Non-pigmented ciliary epithelial cell (primary cell): ENCODE data around the gene HDGFL3.
A peak's percentile ranks its signal among the peaks of the same experiment; 100 is the strongest.
"Not testable (repeated sequence)": the region's sequence is repeated elsewhere in the genome, so short reads cannot be mapped to it uniquely, and the experiment has no call there.

Experiments
- DNase-seq: peaks from one replicate; pipeline ENCODE4 v3.0.0-alpha.2; 2010; ENCODE audit warnings: low read depth

The HDGFL3 gene

DNA sequence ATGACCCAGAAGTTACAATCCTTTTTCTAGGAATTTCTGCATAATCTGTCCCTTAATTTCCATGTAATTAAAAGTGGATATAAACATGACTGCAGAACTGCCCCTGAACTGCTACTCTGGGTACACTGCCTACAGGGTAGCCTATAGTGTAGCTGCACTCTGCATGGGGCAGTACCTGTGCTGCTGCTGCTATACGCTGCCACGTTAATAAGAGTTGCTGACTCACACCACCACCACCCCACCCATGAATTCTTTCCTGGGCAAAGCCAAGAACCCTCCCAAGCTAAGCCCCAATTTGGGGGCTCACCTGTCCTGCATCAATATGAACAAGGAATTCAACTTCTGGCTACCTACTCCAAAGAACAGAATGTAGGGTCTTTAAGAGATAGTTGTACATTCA is 13.9 kb downstream of the HDGFL3 start:
- DNase-seq = no peak

- no peak for DNase-seq
These were observed 14.9 kb downstream of the HDGFL3 start for GRCh38 chr15:83192742-83193141.

DNA sequence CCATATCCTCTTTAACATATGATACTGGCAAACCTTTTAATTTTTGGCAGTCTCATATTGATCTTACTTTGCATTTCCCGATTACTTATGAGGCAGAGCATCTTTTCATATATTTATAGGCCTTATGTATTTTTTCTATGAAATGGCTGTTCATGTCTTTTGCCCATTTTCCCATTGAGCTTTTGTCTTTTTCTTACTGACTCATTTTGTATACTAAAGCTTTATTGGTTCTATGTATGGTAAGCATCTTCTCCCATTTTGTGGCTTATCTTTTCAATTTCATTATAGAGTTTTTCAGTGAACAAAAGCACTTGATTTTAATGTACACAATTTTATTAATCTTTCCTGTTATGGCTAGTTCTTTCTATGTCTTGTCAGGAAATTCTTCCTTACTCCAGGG is 17.2 kb downstream of the HDGFL3 start:
- DNase-seq = no peak

DNA sequence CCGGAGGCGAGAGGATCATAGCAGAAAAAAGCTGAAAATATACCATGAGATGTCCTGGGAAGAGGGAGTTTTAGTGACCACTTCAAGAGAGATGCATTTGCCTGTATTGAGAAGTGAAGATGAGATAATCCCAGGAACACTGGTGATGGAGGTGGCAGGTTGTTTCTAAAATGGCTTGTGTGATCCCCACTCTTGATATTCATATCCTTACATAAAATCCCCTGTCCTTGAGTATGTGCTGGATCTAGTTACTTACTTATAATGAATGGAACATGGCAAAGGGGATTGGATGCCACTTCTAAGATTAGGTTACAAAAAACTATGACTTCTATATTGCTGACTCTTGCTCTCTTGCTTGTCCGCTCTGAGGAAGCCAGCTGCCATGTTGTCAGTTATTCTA is 22.1 kb downstream of the HDGFL3 start:
- DNase-seq = no peak

GRCh38 chr15:83178869-83179325 is 28.7 kb downstream of the HDGFL3 start:
- DNase-seq = no peak

GRCh38 chr15:83178390-83178789 is 29.2 kb downstream of the HDGFL3 start:
- DNase-seq = no peak

DNA sequence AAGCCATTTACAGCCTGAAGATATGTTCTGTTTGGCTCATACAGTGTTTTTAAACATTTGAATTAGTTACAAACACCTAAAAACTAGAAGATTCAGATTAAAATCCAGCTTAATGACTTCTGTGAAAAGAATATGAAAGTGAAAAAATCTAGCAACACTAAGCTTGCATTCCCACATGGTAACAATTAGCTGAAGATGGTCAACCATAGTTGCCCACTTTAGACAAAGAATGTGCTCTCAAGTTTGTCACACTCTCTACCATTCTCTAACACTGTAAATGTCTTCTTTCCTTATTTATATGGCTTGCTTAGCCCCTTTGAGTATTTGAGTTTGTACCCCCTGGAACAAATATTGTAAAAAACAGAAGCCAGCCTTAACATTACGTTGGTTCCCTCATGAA is 32.7 kb downstream of the HDGFL3 start:
- DNase-seq = no peak

DNA sequence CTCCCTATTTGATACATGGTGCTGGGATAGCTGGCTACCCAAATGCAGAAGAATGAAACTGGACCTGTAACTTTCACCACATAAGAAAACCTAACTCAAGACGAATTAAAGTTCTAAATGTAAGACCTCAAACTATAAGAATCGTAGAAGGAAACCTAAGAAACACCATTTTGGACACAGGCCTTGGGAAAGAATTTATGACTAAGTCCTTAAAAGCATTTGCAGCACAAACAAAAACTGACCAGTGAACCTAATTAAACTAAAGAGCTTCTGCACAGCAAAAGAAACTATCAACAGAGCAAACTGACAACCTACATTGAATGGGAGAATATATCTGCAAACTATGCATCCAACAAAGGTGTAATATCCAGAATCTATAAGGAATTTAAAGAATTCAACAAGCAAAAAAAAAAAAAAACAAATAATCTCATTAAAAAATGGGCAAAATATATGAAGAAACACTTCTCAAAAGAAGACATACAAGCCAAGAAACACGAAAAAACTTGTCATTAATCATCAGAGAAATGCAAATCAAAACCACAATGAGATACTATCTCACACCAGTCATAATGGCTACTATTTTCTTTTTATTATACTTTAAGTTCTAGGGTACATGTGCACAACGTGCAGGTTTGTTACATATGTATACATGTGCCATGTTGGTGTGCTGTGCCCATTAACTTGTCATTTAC is 37.0 kb downstream of the HDGFL3 start:
- no peak for DNase-seq

DNA sequence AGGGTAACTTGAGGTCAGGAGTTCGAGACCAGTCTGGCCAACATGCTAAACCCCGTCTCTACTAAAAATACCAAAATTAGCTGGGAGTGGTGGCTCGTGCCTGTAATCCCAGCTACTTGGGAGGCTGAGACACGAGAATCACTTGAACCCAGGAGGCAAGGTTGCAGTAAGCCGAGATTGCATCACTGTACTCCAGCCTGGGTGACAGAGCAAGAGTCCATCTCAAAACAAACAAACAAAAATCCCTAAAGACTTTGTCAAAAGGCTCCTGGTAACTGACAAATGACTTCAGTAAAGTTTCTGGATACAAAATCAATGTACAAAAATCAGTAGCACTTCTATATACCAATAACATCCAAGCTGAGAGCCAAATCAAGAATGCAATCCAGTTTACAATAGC is 38.0 kb downstream of the HDGFL3 start:
- not testable (repeated sequence) for DNase-seq

- DNase-seq = no peak
These were observed 40.8 kb downstream of the HDGFL3 start for GRCh38 chr15:83166830-83167229.

- DNase-seq = no peak
These were observed 41.4 kb downstream of the HDGFL3 start for GRCh38 chr15:83166218-83166617.

- no peak for DNase-seq
These were observed 42.7 kb downstream of the HDGFL3 start for GRCh38 chr15:83164771-83165404.

- DNase-seq = peak; percentile 48
These were observed 43.4 kb downstream of the HDGFL3 start for GRCh38 chr15:83164111-83164770.

- no peak for DNase-seq
These were observed 44.6 kb downstream of the HDGFL3 start for GRCh38 chr15:83163032-83163431.

- DNase-seq = no peak
These were observed 46.9 kb downstream of the HDGFL3 start for GRCh38 chr15:83160741-83161140.

DNA sequence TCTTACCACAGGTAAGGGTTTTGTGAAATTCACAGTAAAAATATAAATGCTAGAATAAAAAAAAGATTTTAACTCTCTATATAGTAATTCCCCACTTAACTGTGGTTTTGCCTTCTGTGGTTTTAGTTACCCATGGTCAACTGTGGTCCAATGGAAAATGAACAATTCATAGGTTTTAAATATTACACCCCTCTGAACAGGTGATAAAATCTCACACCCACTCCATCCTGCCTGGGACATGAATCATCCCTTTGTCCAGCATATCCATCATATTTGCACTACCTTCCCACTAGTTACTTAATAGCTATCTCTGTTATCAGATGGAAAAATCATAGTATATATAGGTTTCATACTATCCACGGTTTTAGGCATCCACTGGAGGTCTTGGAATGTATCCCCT is 49.2 kb downstream of the HDGFL3 start:
- DNase-seq = no peak

DNA sequence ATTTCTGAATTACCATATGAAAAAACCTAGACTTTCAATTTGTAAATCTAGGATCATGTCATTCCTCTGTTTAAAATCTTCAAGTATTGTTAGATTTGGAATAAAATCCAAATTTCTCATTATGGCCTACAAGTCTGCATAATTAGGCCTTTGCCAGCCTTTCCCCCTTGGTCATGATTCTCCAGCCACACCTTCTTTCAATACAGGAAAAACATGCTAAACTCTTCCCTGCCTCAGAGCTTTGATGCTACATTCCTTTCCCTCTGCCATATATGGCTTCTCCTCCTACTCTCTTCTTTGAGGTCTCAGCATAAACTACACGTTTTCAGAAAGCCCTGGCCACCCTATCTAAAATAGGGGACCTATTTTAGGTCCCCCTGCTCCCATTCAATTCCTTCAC is 51.7 kb downstream of the HDGFL3 start:
- DNase-seq = no peak

- no peak for DNase-seq
These were observed 54.3 kb downstream of the HDGFL3 start for GRCh38 chr15:83153288-83153687.

- no peak for DNase-seq
These were observed 62.9 kb downstream of the HDGFL3 start for GRCh38 chr15:83144771-83145170.

DNA sequence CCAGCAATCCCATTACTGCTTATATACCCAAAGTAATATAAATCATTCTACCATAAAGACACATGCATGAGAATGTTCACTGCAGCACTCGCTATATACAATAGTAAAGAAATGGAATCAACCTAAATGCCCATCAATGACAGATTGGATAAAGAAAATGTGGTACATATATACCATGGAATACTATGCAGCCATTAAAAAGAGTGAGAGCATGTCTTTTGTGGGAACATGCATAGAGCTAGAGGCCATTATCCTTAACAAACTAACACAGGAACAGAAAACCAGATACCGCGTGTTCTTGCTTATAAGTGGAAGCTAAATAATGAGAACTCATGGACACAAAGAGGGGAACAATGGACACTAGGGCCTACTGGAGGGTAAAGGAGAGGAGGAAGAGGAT is 65.5 kb downstream of the HDGFL3 start:
- DNase-seq = not testable (repeated sequence)

DNA sequence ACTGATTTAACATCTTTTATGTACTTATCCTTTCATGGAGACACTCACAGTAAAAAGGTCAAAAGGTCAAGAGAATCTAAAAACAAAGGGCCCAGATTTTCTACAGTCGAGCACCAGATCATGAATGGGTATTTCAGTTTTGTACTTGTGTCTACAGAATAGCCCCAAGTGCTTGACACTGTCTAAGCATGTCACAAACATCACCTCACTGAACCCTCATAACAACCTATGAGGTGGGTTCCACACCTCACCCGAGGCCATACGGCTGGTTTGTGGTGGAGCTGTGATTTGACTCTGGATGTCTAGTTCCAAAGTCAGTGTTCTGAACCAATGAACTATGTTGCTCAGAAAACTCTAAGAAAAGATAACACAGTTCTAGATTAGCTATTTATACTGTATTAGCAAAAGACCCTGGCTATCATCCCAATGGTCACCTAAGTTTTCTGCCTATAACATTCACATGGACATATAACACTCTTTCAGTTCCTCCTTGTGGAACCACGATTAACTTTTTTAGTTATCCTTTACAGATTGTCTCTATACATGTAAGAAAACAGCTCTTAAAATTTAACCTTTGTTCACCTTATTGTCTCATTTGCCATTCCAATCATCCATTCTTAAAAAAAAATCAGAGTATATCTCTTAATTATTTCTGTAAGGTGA is 74.6 kb downstream of the HDGFL3 start:
- no peak for DNase-seq

DNA sequence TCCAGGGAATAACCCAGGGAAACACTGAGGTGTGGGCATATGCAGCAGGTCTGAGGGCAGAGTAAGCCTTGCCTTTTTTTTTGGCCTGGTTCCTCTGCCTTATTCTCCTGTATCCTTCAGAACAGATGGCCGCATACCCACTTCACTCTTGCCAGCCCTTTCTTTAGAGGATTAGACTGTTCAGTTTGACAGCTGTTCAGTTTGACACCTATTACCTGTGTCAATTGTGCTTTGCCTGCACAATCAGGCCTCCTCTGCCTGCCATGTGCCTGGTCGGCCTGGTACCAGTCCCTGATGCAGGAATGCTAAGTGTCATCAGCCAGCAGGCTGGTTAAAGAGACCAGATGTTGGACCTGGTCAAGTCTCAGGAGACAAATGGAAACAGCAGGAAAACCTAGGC is 77.8 kb downstream of the HDGFL3 start:
- no peak for DNase-seq
